Amniotic stem cell (primary cell): ENCODE results near the gene IPMK.
"Not testable (repeated sequence)": the region's sequence is repeated elsewhere in the genome, so short reads cannot be mapped to it uniquely, and the experiment has no call there.

Experiments used
- DNase-seq: peaks from one replicate; lab custom pipeline; 2025; lab: John Stamatoyannopoulos, UW

Gene IPMK

GRCh38 chr10:58220769-58221451 lies 46.8 kb downstream of the IPMK start:
- DNase-seq, result no peak

GRCh38 chr10:58219875-58220274 lies 47.8 kb downstream of the IPMK start:
- DNase-seq, result no peak

- no peak for DNase-seq
Measured at GRCh38 chr10:58217612-58218011, 50.1 kb downstream of the IPMK start.

- DNase-seq, result no peak
Measured at GRCh38 chr10:58212622-58213021, 55.1 kb downstream of the IPMK start.

GRCh38 chr10:58210160-58210559 lies 57.5 kb downstream of the IPMK start:
- DNase-seq, result no peak

GRCh38 chr10:58209669-58210068 lies 58.0 kb downstream of the IPMK start:
- no peak for DNase-seq

- DNase-seq, result no peak
Measured at GRCh38 chr10:58206251-58206650, 61.4 kb downstream of the IPMK start.

GRCh38 chr10:58201704-58202103 lies 66.0 kb downstream of the IPMK start:
- DNase-seq, result no peak

GRCh38 chr10:58189269-58189668 lies 78.4 kb downstream of the IPMK start:
- no peak for DNase-seq

- DNase-seq, result no peak
Measured at GRCh38 chr10:58184120-58184670, 83.5 kb downstream of the IPMK start.

- DNase-seq, result no peak
Measured at GRCh38 chr10:58180666-58181065, 87.0 kb downstream of the IPMK start.

- no peak for DNase-seq
Measured at GRCh38 chr10:58179238-58179637, 88.5 kb downstream of the IPMK start.

GRCh38 chr10:58178811-58179210 lies 88.9 kb downstream of the IPMK start:
- DNase-seq, result no peak

GRCh38 chr10:58177362-58177947 lies 90.2 kb downstream of the IPMK start:
- no peak for DNase-seq

- no peak for DNase-seq
Measured at GRCh38 chr10:58175990-58176900, 91.4 kb downstream of the IPMK start.

- DNase-seq, result no peak
Measured at GRCh38 chr10:58174831-58175230, 92.9 kb downstream of the IPMK start.

- no peak for DNase-seq
Measured at GRCh38 chr10:58173391-58173790, 94.3 kb downstream of the IPMK start.

- no peak for DNase-seq
Measured at GRCh38 chr10:58171146-58171545, 96.5 kb downstream of the IPMK start.

GRCh38 chr10:58164517-58164916 lies 103.2 kb downstream of the IPMK start:
- DNase-seq, result no peak

- DNase-seq, result no peak
Measured at GRCh38 chr10:58158806-58159205, 108.9 kb downstream of the IPMK start.

- peak; percentile 57 for DNase-seq
Measured at GRCh38 chr10:58157076-58157766, 110.5 kb downstream of the IPMK start.

GRCh38 chr10:58155941-58156340 lies 111.8 kb downstream of the IPMK start:
- DNase-seq, result not testable (repeated sequence)
